Fibroblast of the aortic adventitia (primary cell): ENCODE data around the gene INPP5D. TPM values are rescaled to one million over a fixed set of nuclear protein-coding genes. Genes with fewer than 3 reads are reported as not detected.
"Not testable (repeated sequence)": the region's sequence is repeated elsewhere in the genome, so short reads cannot be mapped to it uniquely, and the experiment has no call there.

Source experiments
- DNase-seq: peaks from one replicate; pipeline ENCODE4 v3.0.0-alpha.2; 2010; ENCODE audit warnings: low read depth
- H3K4me3 ChIP-seq: 2 replicates; pipeline ENCODE4 v1.5.1; 2011; ENCODE audit warnings: low read depth, mild to moderate bottlenecking, control low read depth, low read length, moderate library complexity
- CTCF ChIP-seq: IDR thresholded peaks from 2 replicates; pipeline ENCODE4 v1.5.1; 2011; ENCODE audit warnings: mild to moderate bottlenecking, low read length, control low read depth, inconsistent platforms; ENCODE audit not compliant: insufficient read depth
- total RNA-seq: library from RNA; depleted of rRNA; stranded (reverse); fragments of >200 nt; gene quantifications from 2 replicates; pipeline ENCODE4 v1.2.3, GENCODE V29; 2012; ENCODE audit warnings: low replicate concordance

The INPP5D gene
- total RNA-seq, 1 donor: 0.54 TPM

GRCh38 chr2:233156001-233156400 is 95.9 kb downstream of the INPP5D start:
- no peak for DNase-seq
- TF ChIP-seq CTCF: no peak

GRCh38 chr2:233156461-233156860 is 96.3 kb downstream of the INPP5D start:
- H3K4me3 ChIP-seq, DNase-seq: not testable (repeated sequence)

More at GRCh38 chr2:233156001-233156400, 95.9 kb downstream of the INPP5D start:
- H3K4me3 ChIP-seq: no peak overlapping the region

- H3K4me3 ChIP-seq: no peak overlapping the region
- no peak for TF ChIP-seq CTCF
- DNase-seq: no peak
Measured at GRCh38 chr2:233161730-233162129, 101.6 kb downstream of the INPP5D start.

GRCh38 chr2:233162770-233163169 is 102.6 kb downstream of the INPP5D start:
- no peak for TF ChIP-seq CTCF
- no peak for DNase-seq
- H3K4me3 ChIP-seq: no peak overlapping the region

GRCh38 chr2:233163486-233164103 is 103.5 kb downstream of the INPP5D start:
- DNase-seq: no peak
- no peak for TF ChIP-seq CTCF
- no peak overlapping the region for H3K4me3 ChIP-seq

GRCh38 chr2:233164128-233164635 is 104.0 kb downstream of the INPP5D start:
- H3K4me3 ChIP-seq: no peak overlapping the region
- no peak for DNase-seq
- TF ChIP-seq CTCF: no peak

- no peak for DNase-seq
- H3K4me3 ChIP-seq: no peak overlapping the region
- no peak for TF ChIP-seq CTCF
Measured at GRCh38 chr2:233164967-233165366, 104.8 kb downstream of the INPP5D start.
